Measurements from ENCODE around the gene PERCC1.
"Not testable (repeated sequence)": the region's sequence is repeated elsewhere in the genome, so short reads cannot be mapped to it uniquely, and the experiment has no call there.

PERCC1 gene

GRCh38 chr16:1469141-1469540 is 38.3 kb downstream of the PERCC1 start:
- not testable (repeated sequence) for DNase-seq (ENCODE audit: low read depth in 2 of 2)

GRCh38 chr16:1469693-1470201 is 38.9 kb downstream of the PERCC1 start:
- no peak for DNase-seq (ENCODE audit: low read depth in 2 of 2)

- DNase-seq (ENCODE audit: low read depth in 2 of 2): no peak
Measured at GRCh38 chr16:1470481-1471251, 39.8 kb downstream of the PERCC1 start.

GRCh38 chr16:1471569-1472194 is 40.8 kb downstream of the PERCC1 start:
- DNase-seq (ENCODE audit: low read depth in 2 of 2): no peak

DNA sequence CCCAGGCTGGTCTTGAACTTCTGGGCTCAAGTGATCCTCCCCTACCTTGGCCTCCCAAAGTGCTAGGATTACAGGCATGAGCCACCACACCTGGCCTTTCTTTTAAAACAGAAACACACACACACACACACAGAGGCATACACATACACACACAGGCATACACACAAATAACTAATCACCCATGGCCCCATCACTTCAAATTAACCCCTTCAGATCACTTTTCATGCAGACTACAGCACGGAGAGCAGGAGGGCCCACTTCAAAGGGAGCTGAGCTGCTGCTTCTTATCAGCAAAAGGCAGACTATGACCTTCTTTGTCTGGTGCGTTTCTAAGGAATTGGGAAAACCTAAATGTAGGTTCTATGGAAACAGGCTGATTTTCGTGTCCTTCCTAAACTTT is 42.1 kb downstream of the PERCC1 start:
- no peak for DNase-seq (ENCODE audit: low read depth in 2 of 2)

- no peak for DNase-seq (ENCODE audit: low read depth in 2 of 2)
Measured at GRCh38 chr16:1474082-1474795, 43.4 kb downstream of the PERCC1 start.

- DNase-seq (ENCODE audit: low read depth in 2 of 2): peak; percentile 77 to 86
Measured at GRCh38 chr16:1474796-1475551, 44.1 kb downstream of the PERCC1 start, which contains the start of gene CLCN7. TSS of gene CLCN7 (minus strand) at chr16:1475028. CDS start at chr16:1474974, 54 bp downstream.

DNA sequence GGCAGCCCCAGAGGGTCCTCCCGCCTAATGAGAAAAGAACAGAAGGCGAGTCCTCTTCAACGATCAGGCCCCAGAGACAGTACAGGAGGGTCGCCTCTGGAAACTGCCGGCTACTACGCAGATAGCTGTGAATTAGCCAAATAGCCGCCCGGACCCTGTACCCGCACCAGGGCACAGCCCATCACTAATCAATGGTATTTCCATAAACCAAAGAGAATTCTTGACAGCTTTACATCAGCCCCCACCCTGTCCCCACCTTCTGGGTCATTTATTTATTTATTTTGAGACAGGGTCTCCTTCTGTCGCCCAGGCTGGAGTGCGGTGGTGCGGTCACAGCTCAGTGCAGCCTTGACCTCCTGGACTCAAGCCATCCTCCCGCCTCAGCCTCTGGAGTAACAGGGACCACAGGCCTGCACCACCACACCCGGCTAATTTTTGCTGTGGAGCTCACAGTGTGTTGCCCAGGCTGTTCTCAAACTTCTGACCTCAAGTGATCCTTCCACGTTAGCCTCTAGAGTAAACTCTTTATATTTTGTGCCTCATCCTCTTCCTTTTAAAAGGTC is 44.8 kb downstream of the PERCC1 start:
- no peak for DNase-seq (ENCODE audit: low read depth in 2 of 2)

DNA sequence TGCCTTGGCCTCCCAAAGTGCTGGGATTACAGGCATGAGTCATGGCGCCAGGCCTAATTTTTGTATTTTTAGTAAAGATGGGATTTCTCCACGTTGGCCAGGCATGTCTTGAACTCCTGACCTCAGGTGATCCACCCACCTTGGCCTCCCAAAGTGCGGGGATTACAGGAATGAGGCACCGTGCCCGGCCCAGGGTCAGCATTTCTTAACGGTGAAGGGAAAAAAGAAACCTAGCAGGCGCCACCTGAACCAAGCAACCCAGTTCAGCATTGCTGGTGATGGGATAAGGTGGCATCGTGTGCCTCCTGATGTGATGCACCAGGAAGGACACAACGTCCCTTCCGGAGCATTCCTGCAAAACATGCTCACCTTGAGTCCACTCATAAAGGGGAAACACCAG is 46.2 kb downstream of the PERCC1 start:
- no peak for DNase-seq (ENCODE audit: low read depth in 2 of 2)

DNA sequence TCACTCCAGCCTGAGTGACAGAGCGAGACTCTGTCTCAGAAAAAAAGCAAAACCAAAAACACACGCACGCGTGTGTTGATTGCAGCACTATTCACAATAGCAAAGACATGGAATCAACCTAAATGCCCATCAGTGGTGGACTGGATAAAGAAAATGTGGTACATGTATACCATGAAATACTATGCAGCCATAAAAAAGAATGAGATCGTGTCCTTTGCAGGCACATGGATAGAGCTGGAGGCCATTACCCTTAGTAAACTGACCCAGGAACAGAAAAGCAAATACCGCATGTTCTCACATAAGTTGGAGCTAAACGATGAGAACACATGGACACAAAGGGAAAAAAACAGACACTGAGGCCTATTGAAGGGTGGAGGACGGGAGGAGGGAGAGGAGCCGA is 48.1 kb downstream of the PERCC1 start:
- not testable (repeated sequence) for DNase-seq (ENCODE audit: low read depth in 2 of 2)

DNA sequence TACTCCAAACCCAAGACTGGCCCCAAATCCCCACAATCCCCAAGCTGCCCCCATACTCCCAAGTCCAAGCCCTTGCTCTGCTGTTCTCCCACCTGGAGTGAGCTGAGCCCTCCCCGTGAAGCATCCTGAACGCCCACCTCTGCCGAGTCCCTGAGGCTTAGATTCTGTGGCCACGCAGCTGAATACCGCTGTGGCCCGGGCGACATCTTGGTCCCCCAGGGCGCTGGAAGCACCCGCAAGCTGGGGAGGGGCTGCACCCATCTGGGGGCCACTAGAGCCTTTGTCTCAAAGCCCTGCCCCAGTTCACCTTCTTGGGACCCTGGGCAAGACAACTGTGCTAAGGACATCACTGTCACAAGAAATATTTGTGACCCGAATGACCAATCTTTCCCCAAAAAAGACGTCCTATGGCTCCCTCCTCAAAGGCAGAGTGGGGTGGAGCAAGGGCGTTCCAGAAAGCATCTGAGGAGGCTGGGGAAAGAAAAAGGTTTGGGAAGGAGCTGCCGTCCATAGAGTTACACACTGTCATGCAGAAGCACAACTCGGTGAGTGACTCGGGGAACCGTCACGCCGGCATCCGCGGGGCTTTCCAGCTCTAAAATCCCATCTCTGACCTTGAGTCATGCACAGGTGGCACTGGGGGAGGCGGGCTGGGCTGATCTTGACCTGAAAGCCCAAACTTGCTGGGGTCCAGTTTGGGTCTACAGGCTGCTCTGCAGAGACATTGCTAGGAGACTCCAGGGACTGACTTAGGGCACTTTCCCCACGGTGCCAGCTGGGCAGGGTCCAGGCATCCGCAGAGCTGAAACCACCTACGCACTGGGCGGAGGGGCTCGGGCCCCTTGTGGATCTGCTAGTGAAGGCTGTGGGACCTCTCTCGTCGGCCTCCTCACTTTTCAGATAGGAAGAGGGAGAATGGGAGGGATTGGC is 51.3 kb downstream of the PERCC1 start:
- no peak for DNase-seq (ENCODE audit: low read depth in 2 of 2)

All from stimulated activated CD4-positive, alpha-beta T cell treated with anti-CD3 and anti-CD28 coated beads, Interleukin-1b, Interleukin-23, amount 100 ng/mL, for 4 hours (primary cell).